CD4-positive, alpha-beta T cell treated with Interleukin-4 for 1 hour (primary cell): ENCODE measurements around the gene DIRAS3.
"Not testable (repeated sequence)": the region's sequence is repeated elsewhere in the genome, so short reads cannot be mapped to it uniquely, and the experiment has no call there.

ENCODE experiments used
- DNase-seq, 2 donors: peaks; one replicate each; pipeline ENCODE4 v3.0.0-alpha.2; 2020 to 2022

DIRAS3 gene, protein sequence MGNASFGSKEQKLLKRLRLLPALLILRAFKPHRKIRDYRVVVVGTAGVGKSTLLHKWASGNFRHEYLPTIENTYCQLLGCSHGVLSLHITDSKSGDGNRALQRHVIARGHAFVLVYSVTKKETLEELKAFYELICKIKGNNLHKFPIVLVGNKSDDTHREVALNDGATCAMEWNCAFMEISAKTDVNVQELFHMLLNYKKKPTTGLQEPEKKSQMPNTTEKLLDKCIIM

DNA sequence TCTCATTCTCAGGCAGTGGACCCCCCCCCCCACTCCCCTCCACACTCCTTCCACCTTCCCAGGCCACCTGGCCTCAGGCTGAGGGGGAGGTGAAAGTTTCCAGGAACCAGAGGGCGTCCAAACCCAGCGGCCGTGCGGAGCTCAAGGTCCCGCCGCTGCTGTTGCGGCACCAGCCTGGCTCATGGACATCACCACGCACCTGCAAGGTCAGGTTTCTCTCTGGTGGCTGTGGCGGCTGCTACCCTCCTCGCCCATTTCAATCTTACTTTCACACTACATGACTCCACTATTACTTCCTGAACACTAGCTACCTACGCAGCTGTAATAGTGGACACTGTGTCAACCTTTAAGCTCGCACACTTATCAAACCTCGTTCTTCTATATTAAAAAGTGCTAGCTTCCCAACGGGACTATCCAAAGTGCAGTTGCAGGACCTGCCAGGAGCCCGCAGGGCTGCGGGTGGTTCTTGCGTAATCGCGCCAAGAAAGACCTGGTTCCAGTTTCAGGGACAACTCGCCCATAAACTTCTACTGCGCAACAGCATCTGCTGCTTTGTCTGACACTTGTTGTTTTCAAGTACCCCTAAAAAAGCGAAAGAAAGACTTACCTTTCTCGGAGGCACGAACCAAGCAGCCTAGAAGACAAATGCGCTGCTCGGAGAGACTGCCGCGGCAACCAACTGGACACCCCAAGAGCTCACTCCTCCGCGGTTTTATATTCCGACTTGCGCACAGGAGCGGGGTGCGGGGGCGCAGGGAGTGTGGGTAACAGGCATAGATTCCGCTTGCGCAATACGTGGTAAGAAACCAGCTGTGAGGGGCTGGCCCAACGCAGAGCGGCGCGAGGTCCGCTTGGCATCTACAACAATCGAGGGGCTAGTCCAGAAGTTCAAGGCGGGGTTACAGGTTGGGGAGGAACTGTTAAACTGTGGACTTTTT lies at the start of gene DIRAS3:
DIRAS3 (minus strand) TSS at position 687 of the 938 bp plus-strand sequence. CDS start 3,330 bp downstream, outside the sequence.
- no peak for DNase-seq

DNA sequence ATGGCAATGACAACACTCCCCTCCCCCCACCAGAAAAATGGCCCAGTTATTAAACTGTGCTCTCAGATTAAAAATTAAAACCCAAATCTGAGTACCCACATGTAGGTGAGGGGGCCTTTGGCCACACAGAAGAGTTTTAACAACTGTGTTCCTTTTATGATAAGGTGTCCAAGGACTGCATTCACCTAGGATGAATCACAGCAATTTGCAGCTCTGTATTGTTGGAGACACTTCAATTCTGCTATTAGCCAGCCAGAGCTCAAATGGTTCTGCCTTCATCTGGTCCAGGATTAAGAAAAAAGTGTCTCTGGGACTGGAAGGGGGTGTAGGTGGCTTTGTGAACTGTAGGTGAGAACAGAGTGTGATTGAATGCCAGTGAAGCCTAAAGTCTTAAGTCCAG lies 43.3 kb upstream of the DIRAS3 start:
- no peak for DNase-seq

DNA sequence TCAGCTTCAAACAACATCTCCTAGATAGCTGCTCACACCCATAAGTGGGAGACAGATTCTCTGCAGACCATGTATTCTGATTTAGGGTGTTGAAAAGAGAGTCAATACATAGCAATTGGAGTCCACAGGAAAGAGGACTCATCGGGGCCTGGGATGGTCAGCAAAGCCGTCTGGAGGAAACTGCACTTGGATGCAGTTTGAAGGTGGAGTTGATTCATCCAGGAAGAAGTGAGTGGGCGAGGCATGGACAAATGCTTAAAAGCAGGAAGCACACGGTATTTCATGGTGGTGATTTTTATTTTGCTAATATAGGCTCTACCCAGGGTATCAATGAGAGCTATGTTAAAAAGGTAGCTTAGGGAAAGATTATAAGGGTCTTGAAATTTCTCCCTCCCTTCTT lies 36.8 kb upstream of the DIRAS3 start:
- no peak for DNase-seq

DNA sequence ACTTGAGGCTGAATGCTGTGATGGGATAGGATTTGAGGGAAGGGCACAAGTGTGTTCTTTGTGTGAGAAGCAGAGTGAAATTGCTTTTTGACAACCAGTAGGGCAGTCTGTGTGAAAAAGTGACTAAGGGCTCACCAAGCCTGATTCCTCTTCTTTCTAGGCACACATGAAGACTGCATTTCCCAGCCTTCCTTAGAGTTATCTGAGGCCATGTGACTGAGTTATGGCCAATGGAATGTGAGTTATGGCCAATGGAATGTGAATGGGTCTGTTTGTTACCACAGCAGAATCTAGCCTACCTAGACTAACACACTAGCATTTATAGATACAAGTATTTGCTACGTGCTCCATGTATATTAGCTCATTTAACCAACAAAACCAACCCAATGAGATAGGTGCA lies 35.3 kb upstream of the DIRAS3 start:
- DNase-seq = no peak

DNA sequence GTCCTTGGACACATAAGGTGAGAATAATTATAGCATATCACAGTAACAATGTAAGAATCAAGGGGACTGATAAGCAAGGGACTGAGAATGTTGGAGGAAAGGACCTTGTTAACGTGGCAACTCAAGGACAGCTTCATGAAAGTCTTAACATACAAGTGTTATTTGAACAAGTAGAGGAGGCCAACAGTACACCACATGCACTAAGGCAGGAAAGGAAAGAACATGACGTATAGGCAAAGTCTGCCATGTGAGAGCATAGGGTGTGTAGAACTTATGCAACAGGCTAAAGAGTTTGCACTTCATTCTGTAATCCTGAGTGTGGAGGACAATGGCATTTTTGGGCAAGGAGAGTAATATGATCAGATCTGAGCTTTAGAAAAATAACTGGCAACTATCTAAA lies 33.3 kb upstream of the DIRAS3 start:
- DNase-seq = no peak

DNA sequence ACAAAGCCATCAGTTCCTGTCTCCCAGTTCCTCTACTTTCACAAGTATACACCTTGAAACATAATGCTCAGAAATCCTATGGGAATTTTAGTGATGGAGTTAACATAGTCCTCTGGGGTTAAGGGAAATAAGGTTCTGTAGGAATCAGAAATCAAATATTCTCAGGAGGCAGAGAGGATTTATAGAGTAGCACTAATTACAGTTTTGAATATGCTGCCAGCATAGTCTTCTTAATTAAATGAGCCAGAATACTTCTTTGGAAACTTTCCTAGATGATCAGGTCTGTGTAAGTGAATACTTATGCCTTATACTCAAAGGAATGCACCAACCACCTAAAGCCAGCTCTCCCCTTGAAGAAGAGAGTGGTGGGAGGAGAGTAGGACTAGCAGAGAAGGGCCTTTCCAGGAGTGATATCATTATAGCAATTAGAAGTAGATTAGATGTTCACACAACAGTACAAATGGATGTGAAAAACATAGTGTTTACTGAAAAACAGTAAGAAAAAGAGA lies 31.4 kb upstream of the DIRAS3 start:
- DNase-seq = no peak

DNA sequence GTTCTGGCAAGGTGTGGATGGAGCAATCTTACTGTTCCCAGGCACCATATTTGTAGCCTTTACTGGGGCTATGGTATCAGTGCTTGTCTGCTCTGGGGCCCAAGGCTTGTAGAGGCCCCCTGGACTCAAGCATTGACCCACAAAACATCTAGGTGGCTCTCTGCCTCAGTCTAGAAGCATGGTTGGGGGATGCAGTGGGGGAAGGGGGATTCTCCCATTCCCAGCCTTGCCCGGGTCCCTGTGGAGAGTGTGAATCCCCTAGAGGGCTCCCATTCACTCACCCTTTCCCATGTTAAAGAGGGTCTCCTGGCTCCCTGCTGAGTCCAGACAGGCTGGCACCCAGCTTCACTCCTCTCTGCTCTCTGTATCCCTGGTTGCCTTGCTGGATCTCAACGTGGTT lies 28.2 kb upstream of the DIRAS3 start:
- no peak for DNase-seq

DNA sequence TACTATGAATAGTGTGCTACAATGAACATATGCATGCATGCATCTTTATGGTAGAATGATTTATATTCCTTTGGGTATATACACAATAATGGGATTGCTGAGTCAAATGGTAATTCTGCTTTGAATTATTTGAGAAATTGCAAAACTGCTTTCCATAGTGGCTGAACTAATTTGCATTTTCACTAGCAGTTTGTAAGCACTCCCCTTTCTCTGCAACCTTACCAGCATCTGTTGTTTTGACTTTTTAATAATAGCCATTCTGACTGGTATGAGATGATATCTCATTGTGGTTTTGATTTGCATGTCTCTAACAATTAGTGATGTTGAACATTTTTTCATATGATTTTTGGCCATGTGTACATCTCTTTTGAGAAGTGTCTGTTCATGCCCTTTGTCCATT lies 24.0 kb upstream of the DIRAS3 start:
- DNase-seq = no peak

DNA sequence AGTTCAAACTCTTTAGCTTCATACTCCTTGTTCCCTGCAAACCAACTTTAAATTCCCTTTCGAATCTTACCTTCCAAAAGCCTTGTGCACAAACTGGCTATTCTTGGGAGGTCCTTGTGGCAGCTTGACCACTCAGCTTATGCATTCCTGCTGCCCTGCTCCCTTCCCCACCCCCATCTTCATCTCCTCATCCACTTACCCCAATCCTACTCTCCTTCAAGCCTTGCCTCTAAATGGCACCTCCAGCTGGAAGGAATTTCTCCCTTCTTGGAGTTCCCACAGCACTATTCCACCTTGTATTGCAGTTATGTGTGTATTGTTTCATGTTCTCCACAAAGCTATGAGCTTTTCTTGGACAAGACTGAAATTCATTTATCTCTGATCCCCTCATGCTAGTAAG lies 15.3 kb upstream of the DIRAS3 start:
- DNase-seq = no peak

DNA sequence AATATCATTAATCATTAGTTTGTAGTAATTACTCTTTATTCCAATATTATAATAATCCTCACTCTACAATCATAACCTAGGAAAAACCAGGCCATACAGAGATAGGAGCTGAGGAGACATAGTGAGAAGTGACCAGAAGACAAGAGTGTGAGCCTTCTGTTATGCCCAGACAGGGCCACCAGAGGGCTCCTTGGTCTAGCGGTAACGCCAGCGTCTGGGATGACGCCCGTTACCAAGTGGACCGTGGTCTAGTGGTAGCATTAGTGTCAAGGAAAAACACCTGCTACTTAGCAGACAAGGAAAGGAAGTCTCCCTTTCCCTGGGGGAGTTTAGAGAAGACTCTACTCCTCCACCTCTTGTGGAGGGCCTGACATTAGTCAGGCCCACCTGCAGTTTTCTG lies 7.6 kb upstream of the DIRAS3 start:
- not testable (repeated sequence) for DNase-seq

DNA sequence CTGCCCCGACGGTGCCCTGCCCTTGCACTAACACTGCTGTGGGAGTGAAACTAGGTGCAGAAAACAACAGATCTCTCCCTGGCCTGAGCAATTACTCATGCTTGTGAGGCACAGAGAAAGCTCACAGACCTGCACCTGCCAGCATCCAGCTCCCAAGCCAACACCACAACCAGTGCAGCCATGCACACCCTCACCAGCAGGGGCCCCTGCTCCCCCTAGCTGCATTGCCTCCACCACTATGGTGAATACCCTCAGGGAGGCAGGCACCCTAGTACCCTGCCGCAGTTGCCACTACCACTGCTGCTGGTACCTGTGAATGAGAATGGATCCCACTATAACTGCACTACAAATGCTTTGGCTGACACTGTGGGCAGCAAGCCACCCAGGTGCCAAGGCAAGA lies 7.1 kb upstream of the DIRAS3 start:
- no peak for DNase-seq

DNA sequence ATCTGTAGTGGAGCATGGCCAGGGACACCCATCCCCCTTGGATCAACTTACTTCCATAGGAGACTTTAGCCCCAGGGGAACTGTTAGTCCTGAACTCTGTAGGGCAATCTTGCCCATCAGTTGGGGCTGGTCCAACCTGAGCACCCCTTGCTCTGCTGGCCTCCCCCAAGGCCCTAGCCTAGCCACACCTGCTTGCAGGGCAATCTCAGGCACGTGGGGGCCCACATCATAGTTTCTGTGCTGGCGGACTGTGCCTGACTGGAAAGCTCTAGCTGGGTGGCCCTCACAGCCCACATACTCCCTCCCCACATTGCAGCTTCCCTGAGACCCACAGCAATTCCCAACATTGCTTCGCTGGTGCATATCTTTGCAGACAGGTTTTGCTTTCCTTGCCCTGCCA lies 6.6 kb upstream of the DIRAS3 start:
- DNase-seq = no peak

DNA sequence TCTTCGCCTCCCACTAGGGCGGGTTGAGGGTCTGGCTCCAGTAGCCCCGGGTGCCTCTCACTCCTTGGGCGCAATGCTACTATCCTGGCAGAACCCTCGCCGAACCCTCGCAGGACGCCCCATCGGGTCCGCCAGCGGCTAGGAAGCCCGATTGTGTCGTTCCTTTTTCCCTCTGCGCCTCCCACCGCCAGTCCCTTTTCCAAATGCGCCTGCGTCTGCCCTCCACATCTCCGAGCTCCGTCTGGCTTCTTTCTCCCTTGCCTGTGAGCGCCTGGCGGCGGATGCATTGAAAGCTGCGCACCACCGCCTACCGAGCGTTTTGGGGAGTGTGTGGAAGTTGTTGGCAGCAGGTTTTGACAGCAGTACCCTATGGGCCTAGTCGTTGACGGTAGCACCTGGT lies 1.0 kb upstream of the DIRAS3 start:
- no peak for DNase-seq

DNA sequence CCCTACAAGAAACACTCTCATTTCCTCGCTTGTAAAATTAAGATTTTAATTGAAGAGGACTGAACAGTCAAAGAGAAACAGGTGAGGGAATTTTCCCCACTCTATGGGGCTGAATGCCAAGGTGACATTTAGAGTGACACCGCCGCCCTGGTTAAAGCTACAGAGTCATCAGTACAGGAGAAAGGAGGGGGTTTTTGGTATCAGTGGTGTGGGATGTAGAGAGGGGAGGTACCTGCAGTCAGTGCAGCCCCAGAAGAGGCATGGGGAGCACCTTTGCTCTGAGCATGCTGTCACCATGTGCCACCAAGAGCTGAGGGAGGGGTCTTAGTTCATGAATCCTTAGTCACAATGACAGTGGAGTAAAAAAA lies 2.8 kb downstream of the DIRAS3 start:
- DNase-seq = no peak

DNA sequence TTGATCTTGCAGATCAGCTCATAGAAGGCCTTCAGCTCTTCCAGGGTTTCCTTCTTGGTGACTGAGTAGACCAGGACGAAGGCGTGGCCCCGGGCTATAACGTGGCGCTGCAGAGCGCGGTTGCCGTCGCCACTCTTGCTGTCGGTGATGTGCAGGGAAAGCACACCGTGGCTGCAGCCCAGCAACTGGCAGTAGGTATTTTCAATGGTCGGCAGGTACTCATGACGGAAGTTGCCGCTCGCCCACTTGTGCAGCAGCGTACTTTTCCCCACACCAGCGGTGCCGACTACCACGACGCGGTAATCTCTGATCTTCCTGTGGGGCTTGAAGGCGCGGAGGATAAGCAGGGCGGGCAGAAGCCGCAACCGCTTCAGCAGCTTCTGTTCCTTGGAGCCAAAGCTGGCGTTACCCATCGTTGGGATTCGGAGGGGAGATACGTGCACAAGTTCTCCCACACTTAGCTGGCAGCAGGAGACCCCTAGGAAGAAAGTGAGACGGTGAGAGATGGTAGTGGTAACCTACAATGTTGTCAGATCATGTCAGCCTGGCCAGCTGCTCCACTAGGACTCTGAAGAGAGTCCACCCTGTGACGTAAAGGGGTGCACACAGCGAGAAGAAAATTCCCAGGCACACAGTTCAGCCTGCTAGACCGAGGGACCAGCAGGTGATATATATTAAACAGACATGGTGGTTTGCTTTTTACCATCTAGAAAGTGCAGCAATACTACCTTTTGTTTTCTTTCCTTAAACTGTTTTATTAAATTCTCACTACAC lies 3.4 kb downstream of the DIRAS3 start:
- DNase-seq = no peak

DNA sequence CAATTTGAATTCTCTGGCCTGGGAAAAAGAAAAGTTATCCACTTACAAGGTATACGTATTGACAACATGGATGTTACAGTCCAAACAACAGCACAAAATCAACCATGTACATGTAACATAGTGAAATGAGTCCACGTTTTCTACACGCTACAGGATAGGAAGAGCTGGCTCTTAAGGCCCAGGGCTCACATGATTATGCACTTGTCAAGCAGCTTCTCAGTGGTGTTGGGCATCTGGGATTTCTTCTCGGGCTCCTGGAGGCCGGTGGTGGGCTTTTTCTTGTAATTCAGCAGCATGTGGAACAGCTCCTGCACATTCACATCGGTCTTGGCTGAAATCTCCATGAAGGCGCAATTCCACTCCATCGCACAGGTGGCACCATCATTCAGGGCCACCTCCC lies 4.0 kb downstream of the DIRAS3 start:
- no peak for DNase-seq

DNA sequence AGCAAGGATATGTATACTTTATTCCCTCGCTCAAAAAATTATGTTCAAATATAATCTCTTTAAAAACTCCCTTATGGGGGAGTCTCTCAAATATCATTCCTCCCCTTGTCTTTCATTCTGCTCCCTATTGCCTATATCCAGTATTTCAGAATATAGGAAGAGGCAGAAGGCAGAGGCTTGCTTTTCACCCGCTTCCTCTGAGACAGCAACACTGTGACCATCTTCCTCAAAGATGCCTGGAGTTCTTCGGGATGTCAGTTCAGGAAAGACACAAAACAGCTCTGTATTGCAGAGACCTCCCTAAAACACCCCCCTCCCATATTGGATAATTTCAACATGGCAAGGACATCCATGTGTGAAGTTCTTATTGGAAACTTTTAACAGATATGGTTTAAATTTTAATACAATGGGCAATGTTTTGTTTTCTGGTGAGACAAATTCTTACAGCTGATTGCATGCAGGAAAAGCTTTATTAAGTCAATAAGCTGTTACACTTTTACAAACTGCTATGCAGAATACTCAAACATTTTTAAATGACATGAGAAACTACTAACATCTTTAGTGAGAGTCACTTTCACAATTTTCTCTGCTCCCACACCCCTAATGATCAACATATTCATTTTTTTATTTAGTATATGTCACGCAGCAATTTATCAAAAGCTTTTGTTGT lies 4.8 kb downstream of the DIRAS3 start:
- no peak for DNase-seq

DNA sequence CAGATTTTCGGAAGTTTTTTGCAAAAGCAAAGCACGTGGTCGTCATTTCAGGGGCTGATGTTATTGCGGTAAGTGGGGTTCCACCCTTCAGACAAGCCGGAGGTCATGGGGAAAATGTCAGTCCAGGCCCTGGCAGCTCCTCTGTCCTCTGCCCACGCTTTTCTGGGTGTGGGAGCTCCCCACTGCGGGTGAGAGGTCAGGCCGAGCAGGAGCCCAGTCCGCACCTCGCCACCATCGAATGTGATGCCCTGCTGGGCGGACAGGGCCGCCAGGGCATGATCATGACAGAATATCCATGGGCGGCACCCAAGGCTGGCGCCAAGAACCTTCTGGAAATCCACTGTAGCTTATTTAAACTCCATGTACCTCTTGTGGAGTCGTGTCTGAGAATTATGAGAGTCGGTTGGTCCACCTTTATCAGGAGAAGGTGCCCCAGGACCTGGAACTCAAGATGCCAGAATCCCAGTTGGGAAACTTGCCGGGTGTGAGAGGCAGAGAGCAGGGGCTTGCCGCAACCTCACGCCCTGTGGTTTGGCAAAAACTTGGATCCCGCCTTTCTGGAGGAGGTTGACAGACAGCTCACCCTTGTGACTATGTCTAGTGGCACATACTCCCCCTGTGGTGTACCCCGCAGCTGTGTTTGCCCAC lies 6.9 kb downstream of the DIRAS3 start:
- no peak for DNase-seq

DNA sequence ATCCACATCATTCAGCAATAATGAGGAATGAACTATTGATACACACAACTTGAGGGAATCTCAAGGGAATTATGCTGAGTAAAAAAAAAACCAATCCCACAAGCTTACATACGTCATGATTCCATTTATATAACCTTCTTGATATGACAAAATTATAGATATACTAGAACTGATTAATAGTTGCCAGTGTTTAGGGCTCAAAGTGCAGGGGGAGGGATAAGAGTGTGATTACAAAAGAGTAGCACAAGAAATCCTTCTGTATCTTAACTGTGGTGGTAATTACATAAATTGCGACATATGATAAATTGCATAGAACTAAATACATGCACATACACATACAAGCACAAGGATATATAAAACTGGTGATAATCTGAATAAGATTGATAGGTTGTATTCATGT lies 13.5 kb downstream of the DIRAS3 start:
- DNase-seq = no peak

DNA sequence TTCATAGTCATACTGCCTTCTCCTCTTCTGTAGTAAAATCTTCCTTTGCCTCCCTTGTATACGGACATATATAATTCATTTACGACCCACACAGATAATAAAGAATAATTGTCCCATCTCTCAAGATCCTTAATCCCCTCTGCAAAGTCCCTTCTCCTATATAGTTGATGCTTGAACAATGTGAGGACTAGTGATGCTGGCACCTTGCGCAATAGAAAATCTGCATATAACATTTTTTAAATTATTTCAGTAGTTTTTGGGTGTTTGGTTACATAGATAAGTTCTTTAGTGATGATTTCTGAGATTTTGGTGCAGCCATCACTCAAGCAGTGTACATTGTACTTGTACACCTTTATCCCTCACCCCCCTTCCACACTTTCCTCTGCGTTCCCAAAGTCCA lies 21.0 kb downstream of the DIRAS3 start:
- no peak for DNase-seq

DNA sequence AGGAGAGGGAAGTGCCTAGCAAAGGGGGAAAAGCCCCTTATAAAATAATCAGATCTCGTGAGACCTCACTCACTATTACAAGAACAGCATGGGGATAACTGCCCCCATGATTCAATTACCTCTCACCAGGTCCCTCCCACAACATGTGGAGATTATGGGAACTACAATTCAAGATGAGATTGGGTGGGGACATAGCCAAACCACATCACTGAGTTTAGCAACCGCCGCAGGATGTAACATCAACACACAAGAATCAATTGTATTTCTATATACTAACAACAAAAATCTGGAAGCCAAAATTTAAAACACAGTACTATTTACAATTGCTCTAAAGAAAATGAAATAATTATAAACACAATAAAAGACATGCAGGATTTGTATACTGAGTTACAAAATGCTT lies 21.9 kb downstream of the DIRAS3 start:
- DNase-seq = no peak

DNA sequence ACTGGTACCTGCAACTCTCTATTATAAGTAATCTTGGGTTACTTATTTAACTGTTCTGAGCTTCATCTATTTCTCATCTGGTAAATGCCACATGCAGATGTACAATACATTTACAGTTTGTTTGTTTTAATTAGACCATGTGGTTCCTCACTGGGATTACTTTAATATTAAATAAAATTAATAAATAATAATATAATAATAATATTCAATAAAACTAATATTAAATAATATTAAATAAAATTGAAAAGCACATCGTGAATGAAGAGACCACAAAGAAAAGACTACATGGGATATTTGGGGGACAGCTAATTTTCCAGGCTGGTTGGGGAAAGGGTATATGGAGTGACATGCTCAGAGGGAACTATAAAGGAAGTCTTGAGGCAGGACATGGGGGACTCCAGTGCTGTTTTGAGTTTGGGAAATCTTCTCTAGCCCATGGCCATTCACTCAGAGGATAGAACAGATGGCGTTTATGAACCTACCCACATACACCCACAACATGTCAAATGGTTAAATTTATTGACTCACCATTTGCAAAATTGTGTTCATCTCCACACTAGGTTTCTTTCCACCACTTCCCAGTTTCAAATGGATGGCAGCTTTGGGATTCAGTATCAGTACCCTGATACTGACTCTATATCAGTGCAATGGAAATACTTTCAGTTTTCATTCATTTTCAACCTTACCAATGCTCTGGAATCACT lies 25.6 kb downstream of the DIRAS3 start:
- no peak for DNase-seq
